Measurements from ENCODE around the gene KIAA1755.

KIAA1755 gene

DNA sequence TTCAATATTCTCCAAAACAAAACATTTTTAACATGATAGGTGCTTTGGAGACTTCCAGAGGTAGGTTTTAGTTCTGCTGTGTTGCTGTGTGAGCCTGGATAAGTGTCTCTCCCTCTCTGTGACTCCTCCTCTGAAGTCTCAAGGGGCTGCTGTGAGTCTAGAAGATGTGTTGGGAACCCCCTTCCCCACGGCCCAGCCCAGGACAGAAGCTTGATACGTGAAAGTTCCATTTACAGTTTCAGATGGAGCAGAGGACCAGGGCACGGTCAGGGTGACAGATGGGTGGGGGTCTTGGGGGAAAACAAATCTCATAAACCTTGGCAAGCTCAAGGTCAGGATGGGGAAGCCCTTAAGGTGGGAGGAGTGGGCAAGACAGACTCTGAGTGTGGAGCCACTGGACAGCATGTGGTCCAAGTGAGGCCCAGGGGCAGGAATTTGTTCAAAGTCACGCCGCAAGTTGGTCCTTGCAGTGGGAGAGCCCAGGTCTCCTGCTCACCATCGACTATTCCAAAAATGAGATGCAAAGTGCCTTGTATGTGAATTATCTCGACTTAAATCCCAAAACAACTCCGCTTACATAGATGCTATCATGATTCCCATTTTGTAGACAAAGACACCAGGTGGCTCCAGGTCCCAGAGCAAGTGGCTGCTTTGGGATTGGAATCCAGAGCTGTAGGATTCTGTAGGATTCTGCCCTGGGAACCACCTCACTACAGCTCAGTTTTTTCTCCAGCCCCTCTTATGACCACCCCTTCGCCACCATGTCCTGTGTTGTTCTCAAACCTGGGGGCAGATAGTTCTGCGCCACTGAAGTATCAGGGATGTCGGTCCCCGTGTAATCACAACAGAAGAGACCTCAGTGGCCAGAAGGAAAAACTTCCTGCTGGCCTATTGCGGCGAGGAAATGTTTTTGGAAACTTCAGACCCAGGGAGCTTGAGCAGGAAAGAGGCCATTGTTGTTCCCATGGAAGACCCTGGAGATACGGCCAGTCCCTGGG lies 97.4 kb downstream of the KIAA1755 start:
- no peak for DNase-seq (ENCODE audit: low read depth)
- no peak overlapping the region for H3K4me3 ChIP-seq (ENCODE audit: low read depth, low read length)
- no peak for TF ChIP-seq MYC (IDR thresholded peaks at IDR 0.05; ENCODE audit: low read depth, low read length)
- TF ChIP-seq, protein P1, sequence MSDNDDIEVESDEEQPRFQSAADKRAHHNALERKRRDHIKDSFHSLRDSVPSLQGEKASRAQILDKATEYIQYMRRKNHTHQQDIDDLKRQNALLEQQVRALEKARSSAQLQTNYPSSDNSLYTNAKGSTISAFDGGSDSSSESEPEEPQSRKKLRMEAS (IDR thresholded peaks at IDR 0.05; ENCODE audit: low read depth, low read length) = no peak
- TF ChIP-seq, protein P2, sequence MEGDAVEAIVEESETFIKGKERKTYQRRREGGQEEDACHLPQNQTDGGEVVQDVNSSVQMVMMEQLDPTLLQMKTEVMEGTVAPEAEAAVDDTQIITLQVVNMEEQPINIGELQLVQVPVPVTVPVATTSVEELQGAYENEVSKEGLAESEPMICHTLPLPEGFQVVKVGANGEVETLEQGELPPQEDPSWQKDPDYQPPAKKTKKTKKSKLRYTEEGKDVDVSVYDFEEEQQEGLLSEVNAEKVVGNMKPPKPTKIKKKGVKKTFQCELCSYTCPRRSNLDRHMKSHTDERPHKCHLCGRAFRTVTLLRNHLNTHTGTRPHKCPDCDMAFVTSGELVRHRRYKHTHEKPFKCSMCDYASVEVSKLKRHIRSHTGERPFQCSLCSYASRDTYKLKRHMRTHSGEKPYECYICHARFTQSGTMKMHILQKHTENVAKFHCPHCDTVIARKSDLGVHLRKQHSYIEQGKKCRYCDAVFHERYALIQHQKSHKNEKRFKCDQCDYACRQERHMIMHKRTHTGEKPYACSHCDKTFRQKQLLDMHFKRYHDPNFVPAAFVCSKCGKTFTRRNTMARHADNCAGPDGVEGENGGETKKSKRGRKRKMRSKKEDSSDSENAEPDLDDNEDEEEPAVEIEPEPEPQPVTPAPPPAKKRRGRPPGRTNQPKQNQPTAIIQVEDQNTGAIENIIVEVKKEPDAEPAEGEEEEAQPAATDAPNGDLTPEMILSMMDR (IDR thresholded peaks at IDR 0.05; ENCODE audit: low read depth, low read length) = no peak
- no peak for TF ChIP-seq POLR2A (IDR thresholded peaks at IDR 0.05; ENCODE audit: extremely low read depth, insufficient read length)

DNA sequence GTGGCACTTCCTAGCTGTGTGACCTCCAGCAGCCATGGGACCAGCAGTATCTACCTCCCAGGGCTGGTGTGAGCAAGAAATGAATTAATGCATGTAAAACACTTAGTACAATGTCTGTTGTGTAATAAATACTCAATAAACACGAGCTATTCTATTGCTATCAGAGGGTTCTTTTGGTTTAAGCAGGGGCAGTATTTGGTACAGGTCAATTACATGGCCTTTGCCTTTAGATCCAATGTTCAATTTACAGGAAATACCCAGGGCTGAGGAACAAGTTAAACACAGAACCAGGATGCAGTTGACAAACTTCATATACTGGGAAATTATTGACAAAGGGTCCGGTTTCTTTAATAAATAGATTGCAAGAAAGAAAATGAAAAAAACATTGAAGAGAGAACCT lies 98.4 kb downstream of the KIAA1755 start:
- H3K4me3 ChIP-seq (ENCODE audit: low read depth, low read length) = no peak overlapping the region
- TF ChIP-seq MYC (IDR thresholded peaks at IDR 0.05; ENCODE audit: low read depth, low read length) = no peak
- no peak for TF ChIP-seq POLR2A (IDR thresholded peaks at IDR 0.05; ENCODE audit: extremely low read depth, insufficient read length)
- TF ChIP-seq, protein P2 (IDR thresholded peaks at IDR 0.05; ENCODE audit: low read depth, low read length) = no peak
- TF ChIP-seq, protein P1 (IDR thresholded peaks at IDR 0.05; ENCODE audit: low read depth, low read length) = no peak

DNA sequence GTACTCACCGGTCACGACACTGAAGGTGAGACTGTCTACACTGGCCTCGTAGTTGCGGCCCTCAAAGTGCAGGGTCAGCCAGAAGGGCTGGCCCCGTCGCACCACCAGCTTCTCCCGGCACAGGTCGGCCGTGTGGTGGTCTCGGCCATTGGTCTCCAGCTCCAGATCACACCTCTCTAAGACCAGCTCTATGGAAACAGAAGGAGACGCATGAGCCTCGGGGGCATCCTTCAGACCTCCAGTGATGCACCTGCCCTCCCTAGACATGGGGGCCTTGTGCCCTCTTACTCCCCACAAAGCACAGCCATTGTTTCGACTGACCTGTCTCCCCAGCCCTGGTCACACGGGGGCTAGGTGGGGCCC lies 99.1 kb downstream of the KIAA1755 start:
- H3K4me3 ChIP-seq (ENCODE audit: low read depth, low read length) = no peak overlapping the region
- TF ChIP-seq POLR2A (IDR thresholded peaks at IDR 0.05; ENCODE audit: extremely low read depth, insufficient read length) (no peak), MYC (IDR thresholded peaks at IDR 0.05; ENCODE audit: low read depth, low read length) (no peak)
- TF ChIP-seq, protein P2 (IDR thresholded peaks at IDR 0.05; ENCODE audit: low read depth, low read length) = no peak
- TF ChIP-seq, protein P1 (IDR thresholded peaks at IDR 0.05; ENCODE audit: low read depth, low read length) = no peak
- no peak for DNase-seq (ENCODE audit: low read depth)

More for the DNA sequence above, 98.4 kb downstream of the KIAA1755 start:
- DNase-seq (ENCODE audit: low read depth) = no peak
